PC-3 (cell line): Measurements from ENCODE around the gene RB1. TPM values are rescaled to one million over a fixed set of nuclear protein-coding genes. Genes with fewer than 3 reads are reported as not detected.

Source experiments
- ATAC-seq: fragments of 200-7000 bp; cut with Tn5 transposase; 2 replicates; pipeline ENCODE4 v1.9.1; 2020; ENCODE audit warnings: mild to moderate bottlenecking, moderate library complexity
- Bru-seq: library from RNA; stranded (reverse); fragments of 400-500 nt; gene quantifications from one replicate; lab custom pipeline; 2021; lab: Mats Ljungman, UMichigan
- BruChase-seq, 2 experiments: library from RNA; stranded (reverse); fragments of 400-500 nt; gene quantifications; one replicate each; lab custom pipeline; 2021; lab: Mats Ljungman, UMichigan
- BruUV-seq: library from RNA; stranded (reverse); fragments of 400-500 nt; replicated peaks from 2 replicates; lab custom pipeline; 2021; lab: Mats Ljungman, UMichigan
- CTCF ChIA-PET: fragments of 300-600 bp; sonication (Branson Sonifier 250); formaldehyde crosslinking; loops from one replicate; lab custom pipeline; 2022; ENCODE audit warnings: antibody characterized with exemption; lab: Charles Lee
- POLR2A ChIA-PET: fragments of 300-600 bp; sonication (Branson Sonifier 250); formaldehyde crosslinking; loops from one replicate; lab custom pipeline; 2022; ENCODE audit warnings: antibody characterized with exemption; ENCODE audit not compliant: unreplicated experiment; lab: Charles Lee
- DNase-seq: peaks from one replicate; pipeline ENCODE4 v3.0.0-alpha.2; 2015
- H2AFZ ChIP-seq: fragments of 300-600 bp; sonication (generic); 2 replicates; pipeline ENCODE4 v1.6.0; 2016; ENCODE audit warnings: antibody characterized with exemption, low read length
- H3F3A ChIP-seq: fragments of 300-600 bp; sonication (generic); one replicate; pipeline ENCODE4 v1.6.0; 2017; ENCODE audit warnings: antibody characterized with exemption, low read length, control low read depth, mild to moderate bottlenecking; ENCODE audit not compliant: unreplicated experiment
- H3K27ac ChIP-seq: fragments of 300-600 bp; sonication (generic); 2 replicates; pipeline ENCODE4 v1.5.1; 2016; ENCODE audit warnings: mild to moderate bottlenecking, low read length
- H3K27me3 ChIP-seq: fragments of 300-600 bp; sonication (generic); 2 replicates; pipeline ENCODE4 v1.6.1; 2016; ENCODE audit warnings: low read length, mixed read lengths
- H3K36me3 ChIP-seq: fragments of 300-600 bp; sonication (generic); 2 replicates; pipeline ENCODE4 v1.6.1; 2016; ENCODE audit warnings: low read depth, mixed run types, low read length, mixed read lengths
- H3K4me1 ChIP-seq: fragments of 300-600 bp; sonication (generic); 2 replicates; pipeline ENCODE4 v1.5.1; 2016; ENCODE audit warnings: low read length; ENCODE audit not compliant: insufficient read depth
- H3K4me2 ChIP-seq: fragments of 300-600 bp; sonication (generic); 2 replicates; pipeline ENCODE4 v1.6.0; 2016; ENCODE audit warnings: low read length
- H3K4me3 ChIP-seq: fragments of 300-600 bp; sonication (generic); 2 replicates; pipeline ENCODE4 v1.5.1; 2016; ENCODE audit warnings: mild to moderate bottlenecking, low read length, mixed read lengths
- H3K79me2 ChIP-seq: fragments of 300-600 bp; sonication (generic); 2 replicates; pipeline ENCODE4 v1.6.1; 2017; ENCODE audit warnings: low read length, mixed read lengths
- H3K9ac ChIP-seq: fragments of 300-600 bp; sonication (generic); 2 replicates; pipeline ENCODE4 v1.6.0; 2016; ENCODE audit warnings: mild to moderate bottlenecking, low read length
- H3K9me2 ChIP-seq: fragments of 300-600 bp; sonication (generic); replicated peaks from 2 replicates; pipeline ENCODE4 v1.6.1; 2016; ENCODE audit warnings: mixed run types, low read length, mixed read lengths
- H3K9me3 ChIP-seq: fragments of 300-600 bp; sonication (generic); 2 replicates; pipeline ENCODE4 v1.6.1; 2016; ENCODE audit warnings: low read length, mixed read lengths
- H4K20me1 ChIP-seq: fragments of 300-600 bp; sonication (generic); 2 replicates; pipeline ENCODE4 v1.6.1; 2016; ENCODE audit warnings: low read length, mixed read lengths
- EZH2 ChIP-seq: fragments of 300-600 bp; sonication (generic); IDR thresholded peaks from one replicate; pipeline ENCODE4 v1.6.1; 2017; ENCODE audit warnings: antibody characterized with exemption, mild to moderate bottlenecking, low read length; ENCODE audit not compliant: unreplicated experiment
- EZH2phosphoT487 ChIP-seq: fragments of 300-600 bp; sonication (generic); IDR thresholded peaks from 2 replicates; pipeline ENCODE4 v1.6.1; 2018; ENCODE audit warnings: mild to moderate bottlenecking, antibody characterized with exemption, low read length, borderline replicate concordance
- intact Hi-C: fragments of 100-400 bp; cut with micrococcal nuclease; formaldehyde crosslinking; loops from 2 replicates; pipeline ENCODE4 v1.9.0; 2023
- long read RNA-seq: library from polyadenylated mRNA; unstranded; transcript quantifications from one replicate; pipeline ENCODE4 v2.0.0, GENCODE V29; 2021; ENCODE audit not compliant: unreplicated experiment
- total RNA-seq: library from RNA; depleted of rRNA; stranded (reverse); fragments of >200 nt; gene quantifications from 2 replicates; pipeline ENCODE4 v1.2.3, GENCODE V29; 2014; rRNA removed
- TF ChIP-seq, protein P1 (sequence below): fragments of 300-600 bp; sonication (generic); conservative IDR thresholded peaks from 2 replicates; pipeline ENCODE4 v1.5.1; 2017; ENCODE audit warnings: antibody characterized with exemption, low read depth, mild to moderate bottlenecking, low read length

RB1 gene
- total RNA-seq (13.2 and 14.3 TPM in 2 replicates), Bru-seq, nascent RNA (percentile 67 among the genes with signal in this experiment), BruChase-seq, experiment 1, labeled RNA remaining after a 6-hour chase (percentile 59 among the genes with signal in this experiment), BruChase-seq, experiment 2, labeled RNA remaining after a 2-hour chase (percentile 65 among the genes with signal in this experiment)
- long read RNA-seq, full-length matches to known transcripts: 11 of 29 reads
- long read RNA-seq, partial matches to known transcripts: 13 of 29 reads
- long read RNA-seq, other reads (novel, unspliced or antisense): 5 of 29 reads

DNA sequence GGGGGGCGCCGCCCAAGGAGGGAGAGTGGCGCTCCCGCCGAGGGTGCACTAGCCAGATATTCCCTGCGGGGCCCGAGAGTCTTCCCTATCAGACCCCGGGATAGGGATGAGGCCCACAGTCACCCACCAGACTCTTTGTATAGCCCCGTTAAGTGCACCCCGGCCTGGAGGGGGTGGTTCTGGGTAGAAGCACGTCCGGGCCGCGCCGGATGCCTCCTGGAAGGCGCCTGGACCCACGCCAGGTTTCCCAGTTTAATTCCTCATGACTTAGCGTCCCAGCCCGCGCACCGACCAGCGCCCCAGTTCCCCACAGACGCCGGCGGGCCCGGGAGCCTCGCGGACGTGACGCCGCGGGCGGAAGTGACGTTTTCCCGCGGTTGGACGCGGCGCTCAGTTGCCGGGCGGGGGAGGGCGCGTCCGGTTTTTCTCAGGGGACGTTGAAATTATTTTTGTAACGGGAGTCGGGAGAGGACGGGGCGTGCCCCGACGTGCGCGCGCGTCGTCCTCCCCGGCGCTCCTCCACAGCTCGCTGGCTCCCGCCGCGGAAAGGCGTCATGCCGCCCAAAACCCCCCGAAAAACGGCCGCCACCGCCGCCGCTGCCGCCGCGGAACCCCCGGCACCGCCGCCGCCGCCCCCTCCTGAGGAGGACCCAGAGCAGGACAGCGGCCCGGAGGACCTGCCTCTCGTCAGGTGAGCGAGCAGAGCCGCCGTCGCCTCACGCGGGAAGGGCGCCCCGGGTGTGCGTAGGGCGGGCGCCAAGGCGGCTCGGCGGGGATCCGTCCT, at the start of gene RB1:
Gene RB1 (plus strand): TSS at position 393 of the 784 bp plus-strand sequence. CDS start 162 bp downstream, at position 555.
- intact Hi-C loops: loop anchor here (5.0 kb wide), 1 partner anchor 71 kb away; the partner anchor contains the start of gene ITM2B
- Histone ChIP-seq H3K9me3 (no peaks in the 10 kb centered on the region), H3K9me2 (no peaks in the 10 kb centered on the region), H3K79me2 (peaks cover 29% of the 10 kb centered on the region), H3K27me3 (no peaks in the 10 kb centered on the region), H3K9ac (peak within 1 kb of the TSS; percentile 97), H3K27ac (peak within 1 kb of the TSS; percentile 85), H3K4me2 (peak within 1 kb of the TSS; percentile 98), H3K4me1 (peaks cover 10% of the 10 kb centered on the region), H3K36me3 (0 out of 2 replicates have a peak, but pooled peaks cover 4% of the 10 kb centered on the region), H2AFZ (peak within 1 kb of the TSS; percentile 89), H3K4me3 (peak within 1 kb of the TSS; percentile 99), H3F3A (no peaks in the 10 kb centered on the region), H4K20me1 (no peaks in the 10 kb centered on the region)
- TF ChIP-seq, protein P1, sequence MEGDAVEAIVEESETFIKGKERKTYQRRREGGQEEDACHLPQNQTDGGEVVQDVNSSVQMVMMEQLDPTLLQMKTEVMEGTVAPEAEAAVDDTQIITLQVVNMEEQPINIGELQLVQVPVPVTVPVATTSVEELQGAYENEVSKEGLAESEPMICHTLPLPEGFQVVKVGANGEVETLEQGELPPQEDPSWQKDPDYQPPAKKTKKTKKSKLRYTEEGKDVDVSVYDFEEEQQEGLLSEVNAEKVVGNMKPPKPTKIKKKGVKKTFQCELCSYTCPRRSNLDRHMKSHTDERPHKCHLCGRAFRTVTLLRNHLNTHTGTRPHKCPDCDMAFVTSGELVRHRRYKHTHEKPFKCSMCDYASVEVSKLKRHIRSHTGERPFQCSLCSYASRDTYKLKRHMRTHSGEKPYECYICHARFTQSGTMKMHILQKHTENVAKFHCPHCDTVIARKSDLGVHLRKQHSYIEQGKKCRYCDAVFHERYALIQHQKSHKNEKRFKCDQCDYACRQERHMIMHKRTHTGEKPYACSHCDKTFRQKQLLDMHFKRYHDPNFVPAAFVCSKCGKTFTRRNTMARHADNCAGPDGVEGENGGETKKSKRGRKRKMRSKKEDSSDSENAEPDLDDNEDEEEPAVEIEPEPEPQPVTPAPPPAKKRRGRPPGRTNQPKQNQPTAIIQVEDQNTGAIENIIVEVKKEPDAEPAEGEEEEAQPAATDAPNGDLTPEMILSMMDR: no peak
- TF ChIP-seq EZH2phosphoT487 (no peak), EZH2 (no peak)
- peak; percentile 81 for ATAC-seq
- TSS peak; percentile 93 for BruUV-seq
- CTCF ChIA-PET: no interaction called here
- DNase-seq: peak; percentile 84
- POLR2A ChIA-PET: no interaction called here

DNA sequence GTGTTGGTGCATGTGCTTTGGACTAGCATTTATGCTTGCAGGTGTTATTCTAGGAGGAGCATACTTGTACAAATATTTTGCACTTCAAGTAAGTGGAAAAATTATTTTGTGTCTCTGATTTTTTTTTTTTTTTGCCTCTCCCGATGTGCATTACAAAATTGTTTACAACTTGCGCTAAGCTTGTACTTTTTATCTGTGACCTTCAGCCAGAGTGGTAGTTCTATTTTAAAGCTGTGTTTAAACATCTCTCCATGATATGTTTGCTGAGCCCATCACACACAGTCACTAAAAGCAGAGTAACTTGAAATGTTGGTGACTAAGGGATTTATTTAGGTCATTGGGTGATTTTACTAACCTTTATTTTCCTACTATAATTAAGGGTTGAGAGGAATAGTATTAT, 49.7 kb upstream of the RB1 start:
- H3K27me3 ChIP-seq: no peaks in the 10 kb centered on the region
- no peaks in the 10 kb centered on the region for H4K20me1 ChIP-seq
- no peak overlapping the region for H3K27ac ChIP-seq
- no peak overlapping the region for H3K4me2 ChIP-seq
- peaks cover 11% of the 10 kb centered on the region for H3K36me3 ChIP-seq
- BruUV-seq: no TSS peak
- no peak overlapping the region for H2AFZ ChIP-seq
- H3K9ac ChIP-seq: no peak overlapping the region
- ChIA-PET CTCF (interaction anchor here (0.7 kb wide), 1 partner anchor 329 kb away, joined by 4 read pairs; no protein-coding TSS in a partner anchor), POLR2A (no interaction called here)
- ATAC-seq: no peak
- no peaks in the 10 kb centered on the region for H3K4me1 ChIP-seq
- H3K9me2 ChIP-seq: no peaks in the 10 kb centered on the region
- H3F3A ChIP-seq: no peaks in the 10 kb centered on the region
- no peaks in the 10 kb centered on the region for H3K9me3 ChIP-seq
- no peak for DNase-seq
- TF ChIP-seq EZH2 (no peak), EZH2phosphoT487 (no peak)
- TF ChIP-seq, protein P1: no peak
- H3K4me3 ChIP-seq: no peak overlapping the region
- intact Hi-C loops: no loop called here
- no peaks in the 10 kb centered on the region for H3K79me2 ChIP-seq
